H1 (cell line): ENCODE data around the gene FGD5. TPM values are rescaled to one million over a fixed set of nuclear protein-coding genes. Genes with fewer than 3 reads are reported as not detected.

ENCODE experiments used
- polyA plus RNA-seq, 7 experiments: library from polyadenylated mRNA; depleted of rRNA in 3 of 7; stranded (reverse) in 5 of 7; unstranded in 2 of 7; fragments of >200 nt in 5 of 7; fragments of 200-250 nt in 2 of 7; gene quantifications; 1 replicate in 5 of 7; 2 replicates in 1 of 7; 4 replicates in 1 of 7; pipeline versions ENCODE4 v1.2.1 to v1.2.3, GENCODE V29; 2011 to 2013; ENCODE audit warnings: missing spikeins in 2 of 7, mixed read lengths in 2 of 7
- total RNA-seq: library from RNA; stranded (reverse); fragmentation: NEBNext Ultra II Directional; extraction: Animal tissue kit (Norgen Biotek cat#: 25700); gene quantifications from 2 replicates; pipeline ENCODE4 v1.2.1, GENCODE V29; 2021
- TF ChIP-seq, protein P1 (sequence below), 3 experiments: IDR thresholded peaks; 1 replicate in 2 of 3; 2 replicates in 1 of 3; pipeline versions ENCODE4 v1.5.1 to v1.6.1; 2011; ENCODE audit warnings: low read length in 3 of 3, mild to moderate bottlenecking in 3 of 3, inconsistent platforms in 2 of 3, low read depth in 1 of 3, moderate library complexity in 1 of 3; ENCODE audit not compliant: insufficient read depth in 1 of 3; ENCODE audit errors: control extremely low read depth in 1 of 3

The FGD5 gene
- total and polyA plus RNA-seq, 2 of the 8 experiments (the other 6 are each of a cell fraction or from before 2014, with no cell fraction given) = 4.7 to 14.3 TPM

- TF ChIP-seq, protein P1, sequence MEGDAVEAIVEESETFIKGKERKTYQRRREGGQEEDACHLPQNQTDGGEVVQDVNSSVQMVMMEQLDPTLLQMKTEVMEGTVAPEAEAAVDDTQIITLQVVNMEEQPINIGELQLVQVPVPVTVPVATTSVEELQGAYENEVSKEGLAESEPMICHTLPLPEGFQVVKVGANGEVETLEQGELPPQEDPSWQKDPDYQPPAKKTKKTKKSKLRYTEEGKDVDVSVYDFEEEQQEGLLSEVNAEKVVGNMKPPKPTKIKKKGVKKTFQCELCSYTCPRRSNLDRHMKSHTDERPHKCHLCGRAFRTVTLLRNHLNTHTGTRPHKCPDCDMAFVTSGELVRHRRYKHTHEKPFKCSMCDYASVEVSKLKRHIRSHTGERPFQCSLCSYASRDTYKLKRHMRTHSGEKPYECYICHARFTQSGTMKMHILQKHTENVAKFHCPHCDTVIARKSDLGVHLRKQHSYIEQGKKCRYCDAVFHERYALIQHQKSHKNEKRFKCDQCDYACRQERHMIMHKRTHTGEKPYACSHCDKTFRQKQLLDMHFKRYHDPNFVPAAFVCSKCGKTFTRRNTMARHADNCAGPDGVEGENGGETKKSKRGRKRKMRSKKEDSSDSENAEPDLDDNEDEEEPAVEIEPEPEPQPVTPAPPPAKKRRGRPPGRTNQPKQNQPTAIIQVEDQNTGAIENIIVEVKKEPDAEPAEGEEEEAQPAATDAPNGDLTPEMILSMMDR (IDR thresholded peaks at IDR 0.05; ENCODE audit: control extremely low read depth in 1 of 3, insufficient read depth in 1 of 3, low read depth in 1 of 3, low read length in 3 of 3) = no peak
Observed at GRCh38 chr3:14948609-14949038, 129.9 kb downstream of the FGD5 start (continued).
